Skeletal muscle satellite cell (primary cell): ENCODE measurements around the gene HNRNPA0.

Experiments
- H3K27me3 ChIP-seq: 2 replicates; pipeline ENCODE4 v1.7.0; 2013; ENCODE audit warnings: low read length; ENCODE audit not compliant: control insufficient read depth, insufficient read depth
- H3K36me3 ChIP-seq: 2 replicates; pipeline ENCODE4 v1.7.0; 2013; ENCODE audit warnings: mild to moderate bottlenecking, control low read depth, low read length; ENCODE audit not compliant: insufficient read depth
- H3K4me1 ChIP-seq: 2 replicates; pipeline ENCODE4 v1.7.0; 2013; ENCODE audit warnings: low read length; ENCODE audit not compliant: control insufficient read depth, insufficient read depth
- H3K4me2 ChIP-seq: 2 replicates; pipeline ENCODE4 v1.7.0; 2013; ENCODE audit warnings: mild to moderate bottlenecking, low read length
- H3K4me3 ChIP-seq: 2 replicates; pipeline ENCODE4 v1.7.0; 2013; ENCODE audit warnings: low read length
- H3K9ac ChIP-seq: 2 replicates; pipeline ENCODE4 v1.7.0; 2013; ENCODE audit warnings: mild to moderate bottlenecking, low read depth, low read length, moderate library complexity
- H3K9me3 ChIP-seq: replicated peaks from 2 replicates; pipeline ENCODE4 v1.7.0; 2013; ENCODE audit warnings: mild to moderate bottlenecking, control low read depth, low read length

The HNRNPA0 gene

GRCh38 chr5:137696481-137696880 lies 57.7 kb downstream of the HNRNPA0 start:
- no peaks in the 10 kb centered on the region for H3K9me3 ChIP-seq
- H3K4me2 ChIP-seq = no peak overlapping the region
- H3K9ac ChIP-seq = no peak overlapping the region
- H3K36me3 ChIP-seq = no peaks in the 10 kb centered on the region
- H3K4me1 ChIP-seq = peaks cover 18% of the 10 kb centered on the region
- no peaks in the 10 kb centered on the region for H3K27me3 ChIP-seq
- H3K4me3 ChIP-seq = no peak overlapping the region

- no peaks in the 10 kb centered on the region for H3K36me3 ChIP-seq
- peaks cover 18% of the 10 kb centered on the region for H3K4me1 ChIP-seq
- H3K27me3 ChIP-seq = no peaks in the 10 kb centered on the region
- H3K9ac ChIP-seq = no peak overlapping the region
- H3K9me3 ChIP-seq = no peaks in the 10 kb centered on the region
- H3K4me2 ChIP-seq = no peak overlapping the region
- H3K4me3 ChIP-seq = no peak overlapping the region
These were observed 58.3 kb downstream of the HNRNPA0 start for GRCh38 chr5:137695651-137696428.
